HG03039 (cell line): Measurements from ENCODE around the gene FRAT2.
"Not testable (repeated sequence)": the region's sequence is repeated elsewhere in the genome, so short reads cannot be mapped to it uniquely, and the experiment has no call there.

Source experiments
- ATAC-seq: cut with Tn5 transposase; IDR thresholded peaks from one replicate; pipeline ENCODE4 v1.9.1; 2021; ENCODE audit warnings: mild to moderate bottlenecking, moderate library complexity; ENCODE audit not compliant: unreplicated experiment

The FRAT2 gene

GRCh38 chr10:97292862-97293198, 41.7 kb downstream of the FRAT2 start:
- no peak for ATAC-seq

- peak; percentile 96 for ATAC-seq
Observed at GRCh38 chr10:97292097-97292861, 42.2 kb downstream of the FRAT2 start, which contains the start of gene ARHGAP19. TSS of gene ARHGAP19 (minus strand) at chr10:97292637. CDS start at chr10:97292627, 10 bp downstream.

GRCh38 chr10:97291357-97292096, 43.0 kb downstream of the FRAT2 start:
- ATAC-seq = no peak

- ATAC-seq = not testable (repeated sequence)
Observed at GRCh38 chr10:97290576-97291356, 43.8 kb downstream of the FRAT2 start.

GRCh38 chr10:97290076-97290475, 44.5 kb downstream of the FRAT2 start:
- not testable (repeated sequence) for ATAC-seq
